ENCODE measurements around the gene GHR.
"Not testable (repeated sequence)": the region's sequence is repeated elsewhere in the genome, so short reads cannot be mapped to it uniquely, and the experiment has no call there.

GHR gene

DNA sequence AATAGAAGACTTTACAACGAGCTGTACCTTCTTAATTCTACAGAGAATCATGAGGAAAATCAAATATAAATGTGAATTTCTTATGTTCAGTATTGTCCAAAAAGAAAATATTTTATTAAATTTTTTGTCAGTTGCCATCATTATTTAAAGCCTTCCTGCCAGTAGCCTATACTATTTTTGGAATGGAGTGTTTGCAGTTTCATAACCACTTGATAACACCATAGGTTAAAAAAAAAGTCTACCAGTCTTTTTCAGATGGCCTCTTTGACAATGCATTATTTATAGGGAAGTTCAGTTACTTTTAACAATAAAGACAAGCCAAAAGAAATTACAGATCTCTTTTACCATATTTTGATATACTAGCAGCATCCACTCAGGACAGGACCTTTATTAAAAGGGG lies 253.1 kb downstream of the GHR start:
- TF ChIP-seq CTCF (IDR thresholded peaks at IDR 0.05; ENCODE audit: borderline replicate concordance, insufficient read depth, low read depth, low read length) = no peak
- no peak overlapping the region for H3K4me3 ChIP-seq (ENCODE audit: low read depth, low read length)

GRCh38 chr5:42677156-42677842 lies 254.1 kb downstream of the GHR start:
- no peak overlapping the region for H3K4me3 ChIP-seq (ENCODE audit: low read depth, low read length)
- TF ChIP-seq CTCF (IDR thresholded peaks at IDR 0.05; ENCODE audit: borderline replicate concordance, insufficient read depth, low read depth, low read length) = no peak

DNA sequence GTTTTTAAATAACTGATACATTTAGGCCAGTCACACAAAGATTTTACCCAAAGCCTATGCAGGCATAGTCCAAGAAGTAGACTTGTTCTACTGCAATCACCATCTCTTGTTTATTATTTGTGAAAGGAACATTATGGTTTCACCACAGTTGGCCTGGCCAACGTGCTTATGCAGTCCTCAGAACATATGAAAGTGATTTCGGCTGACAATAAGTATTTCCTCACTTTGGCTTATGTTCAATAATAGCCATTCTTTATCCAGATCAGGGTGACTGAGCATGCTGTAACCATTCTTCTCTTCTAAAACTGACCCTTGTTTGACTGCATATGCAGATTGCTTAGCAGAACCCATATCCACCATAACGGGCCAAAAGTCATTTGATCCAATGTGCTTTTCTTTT lies 256.8 kb downstream of the GHR start:
- TF ChIP-seq CTCF (IDR thresholded peaks at IDR 0.05; ENCODE audit: borderline replicate concordance, insufficient read depth, low read depth, low read length) = no peak

DNA sequence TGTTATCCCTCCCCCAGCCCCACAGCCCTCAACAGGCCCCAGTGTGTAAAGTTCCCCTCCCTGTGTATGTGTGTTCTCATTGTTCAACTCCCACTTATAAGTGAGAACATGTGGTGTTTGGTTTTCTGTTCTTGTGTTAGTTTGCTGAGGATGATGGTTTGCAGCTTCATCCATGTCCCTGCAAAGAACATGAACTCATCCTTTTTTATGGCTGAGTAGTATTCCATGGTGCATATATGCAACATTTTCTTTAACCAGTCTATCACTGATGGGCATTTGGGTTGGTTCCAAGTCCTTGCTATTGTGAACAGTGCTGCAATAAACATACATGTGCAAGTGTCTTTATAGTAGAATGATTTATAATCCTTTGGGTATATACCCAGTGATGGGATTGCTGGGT lies 261.8 kb downstream of the GHR start:
- H3K4me3 ChIP-seq (ENCODE audit: low read depth, low read length) = not testable (repeated sequence)

More for the DNA sequence above, 256.8 kb downstream of the GHR start:
- no peak overlapping the region for H3K4me3 ChIP-seq (ENCODE audit: low read depth, low read length)

DNA sequence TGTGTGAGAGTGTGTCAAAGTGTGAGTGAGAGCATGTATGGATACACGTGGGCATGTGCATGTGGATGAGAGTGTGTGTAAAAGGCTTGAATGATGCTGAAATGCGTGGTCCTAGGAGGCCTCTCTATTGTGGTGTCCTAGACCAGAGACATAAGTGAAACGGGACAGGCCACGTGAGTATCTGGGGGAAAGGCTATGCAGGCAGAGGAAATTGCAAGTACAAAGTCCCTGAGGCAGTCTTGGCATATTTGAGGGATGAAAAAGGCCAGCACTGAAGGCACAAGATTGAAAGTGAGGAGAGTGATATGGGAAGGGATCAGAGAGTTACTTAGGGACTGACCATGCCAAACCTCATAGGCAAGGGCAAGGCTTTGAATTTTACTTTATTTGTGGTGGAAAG lies 266.2 kb downstream of the GHR start:
- no peak overlapping the region for H3K4me3 ChIP-seq (ENCODE audit: low read depth, low read length)
- TF ChIP-seq CTCF (IDR thresholded peaks at IDR 0.05; ENCODE audit: borderline replicate concordance, insufficient read depth, low read depth, low read length) = no peak

GRCh38 chr5:42691413-42691937 lies 268.2 kb downstream of the GHR start:
- no peak overlapping the region for H3K4me3 ChIP-seq (ENCODE audit: low read depth, low read length)
- no peak for TF ChIP-seq CTCF (IDR thresholded peaks at IDR 0.05; ENCODE audit: borderline replicate concordance, insufficient read depth, low read depth, low read length)

DNA sequence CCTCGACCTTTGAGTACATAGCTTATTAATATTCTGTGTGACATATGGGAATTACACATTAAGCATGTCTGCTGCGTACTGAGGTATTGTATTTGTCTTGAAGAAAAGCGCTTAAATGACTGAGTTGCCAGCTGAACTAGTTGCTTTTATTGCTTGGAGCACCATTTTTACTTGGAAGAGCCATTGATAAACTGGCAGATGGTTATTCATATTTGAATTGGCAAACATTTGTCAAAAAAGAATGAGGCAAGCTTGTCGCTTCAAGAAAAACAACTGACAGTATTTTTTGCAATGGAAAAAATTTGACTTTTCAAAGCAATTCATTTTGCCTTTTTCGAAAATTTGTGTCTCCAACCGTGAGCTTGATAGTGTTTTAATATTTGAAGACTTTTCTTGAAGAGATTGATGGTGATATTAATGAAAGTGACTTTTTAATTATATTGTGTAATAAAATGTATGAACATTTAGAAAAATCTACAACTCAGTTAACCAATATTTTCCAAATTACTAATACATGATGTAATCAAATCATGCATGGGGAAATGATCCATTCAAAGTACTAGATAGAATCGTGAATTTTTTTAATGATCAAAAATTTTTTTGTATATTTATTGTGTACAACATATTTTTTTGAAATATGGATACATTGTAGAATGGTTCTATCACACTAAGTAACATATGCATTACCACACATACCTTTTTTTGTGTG lies 278.3 kb downstream of the GHR start:
- H3K4me3 ChIP-seq (ENCODE audit: low read depth, low read length) = no peak overlapping the region
- no peak for TF ChIP-seq CTCF (IDR thresholded peaks at IDR 0.05; ENCODE audit: borderline replicate concordance, insufficient read depth, low read depth, low read length)

Measured in GM12875 (cell line).